OCI-LY7 (cell line): ENCODE data around the gene ENDOV. TPM values are rescaled to one million over a fixed set of nuclear protein-coding genes. Genes with fewer than 3 reads are reported as not detected.

Source experiments
- BruUV-seq: library from RNA; stranded (reverse); fragments of 400-500 nt; replicated peaks from 2 replicates; lab custom pipeline; 2021; lab: Mats Ljungman, UMichigan
- CTCF ChIA-PET: fragments of 300-600 bp; sonication (Branson Sonifier 250); formaldehyde crosslinking; loops from one replicate; lab custom pipeline; 2022; ENCODE audit warnings: antibody characterized with exemption; ENCODE audit not compliant: unreplicated experiment; lab: Charles Lee
- POLR2A ChIA-PET: fragments of 300-600 bp; sonication (Branson Sonifier 250); formaldehyde crosslinking; loops from one replicate; lab custom pipeline; 2022; ENCODE audit warnings: antibody characterized with exemption; lab: Charles Lee
- DNase-seq: peaks from one replicate; pipeline ENCODE4 v3.0.0-alpha.2; 2015; ENCODE audit warnings: low spot score
- H2AFZ ChIP-seq: fragments of 200-600 bp; sonication (generic), shearing (Covaris generic); 2 replicates; pipeline ENCODE4 v1.6.1; 2014; ENCODE audit warnings: mild to moderate bottlenecking, antibody characterized with exemption, low read length, moderate library complexity
- H3K27ac ChIP-seq: fragments of 200-600 bp; sonication (generic); 2 replicates; pipeline ENCODE4 v1.5.1; 2014; ENCODE audit warnings: mixed run types, low read depth, mild to moderate bottlenecking, moderate library complexity, low read length, inconsistent platforms; ENCODE audit not compliant: poor library complexity, severe bottlenecking
- H3K36me3 ChIP-seq: fragments of 200-600 bp; sonication (generic); 2 replicates; pipeline ENCODE4 v1.6.1; 2014; ENCODE audit warnings: mild to moderate bottlenecking, antibody characterized with exemption, low read length, moderate library complexity, mixed read lengths; ENCODE audit not compliant: insufficient read depth
- H3K4me1 ChIP-seq: fragments of 200-600 bp; sonication (generic); 2 replicates; pipeline ENCODE4 v1.5.1; 2014; ENCODE audit warnings: mild to moderate bottlenecking, low read length; ENCODE audit not compliant: insufficient read depth, poor library complexity, severe bottlenecking
- H3K4me2 ChIP-seq: fragments of 200-600 bp; sonication (generic); 2 replicates; pipeline ENCODE4 v1.6.1; 2014; ENCODE audit warnings: mild to moderate bottlenecking, low read length
- H3K4me3 ChIP-seq: fragments of 200-600 bp; sonication (generic); 2 replicates; pipeline ENCODE4 v1.5.1; 2014; ENCODE audit warnings: mild to moderate bottlenecking, low read depth, low read length; ENCODE audit not compliant: poor library complexity, severe bottlenecking
- H3K79me2 ChIP-seq: fragments of 200-600 bp; sonication (generic); 2 replicates; pipeline ENCODE4 v1.6.1; 2016; ENCODE audit warnings: low read depth, mild to moderate bottlenecking, low read length, moderate library complexity, mixed read lengths; ENCODE audit not compliant: insufficient read depth
- H3K9me2 ChIP-seq: fragments of 200-600 bp; sonication (generic); 2 replicates; pipeline ENCODE4 v1.6.1; 2016; ENCODE audit warnings: mild to moderate bottlenecking, low read length, mixed read lengths; ENCODE audit not compliant: insufficient read depth
- H3K9me3 ChIP-seq: fragments of 200-600 bp; sonication (generic); 2 replicates; pipeline ENCODE4 v1.6.1; 2014; ENCODE audit warnings: mild to moderate bottlenecking, mixed run types, low read length, mixed read lengths
- H4K20me1 ChIP-seq: fragments of 200-600 bp; sonication (generic); 2 replicates; pipeline ENCODE4 v1.6.1; 2014; ENCODE audit warnings: mild to moderate bottlenecking, antibody characterized with exemption, low read length, moderate library complexity, mixed read lengths; ENCODE audit not compliant: insufficient read depth
- CTCF ChIP-seq: fragments of 200-600 bp; sonication (generic); conservative IDR thresholded peaks from 2 replicates; pipeline ENCODE4 v1.5.1; 2014; ENCODE audit warnings: mild to moderate bottlenecking, antibody characterized with exemption, low read length, moderate library complexity, mixed read lengths
- EZH2phosphoT487 ChIP-seq: fragments of 200-600 bp; sonication (generic); IDR thresholded peaks from 2 replicates; pipeline ENCODE4 v1.6.1; 2018; ENCODE audit warnings: low read depth, borderline replicate concordance, mild to moderate bottlenecking, mixed run types, antibody characterized with exemption, low read length, moderate library complexity, mixed read lengths
- intact Hi-C: fragments of 100-400 bp; cut with micrococcal nuclease; formaldehyde crosslinking; loops from one replicate; pipeline ENCODE4 v1.10.0; 2022; ENCODE audit not compliant: unreplicated experiment
- total RNA-seq, 2 experiments: library from RNA; depleted of rRNA in 1 of 2; stranded (reverse); fragments of >200 nt in 1 of 2; shearing (Covaris generic) in 1 of 2; gene quantifications; 2 replicates each; pipeline ENCODE4 v1.2.3, GENCODE V29; 2014 to 2022

ENDOV gene
- total RNA-seq, 2 experiments from 2014 or later: 22.4 to 33.1 TPM

- no peak overlapping the region for H3K4me2 ChIP-seq
- TF ChIP-seq CTCF: no peak
- no peak for TF ChIP-seq EZH2phosphoT487
- H2AFZ ChIP-seq: no peak overlapping the region
- ChIA-PET CTCF (no interaction called here), POLR2A (no interaction called here)
- intact Hi-C loops: no loop called here
- H3K36me3 ChIP-seq: no peaks in the 10 kb centered on the region
- H3K4me3 ChIP-seq: no peak overlapping the region
- H4K20me1 ChIP-seq: no peaks in the 10 kb centered on the region
- peaks cover 18% of the 10 kb centered on the region for H3K4me1 ChIP-seq
- H3K79me2 ChIP-seq: no peaks in the 10 kb centered on the region
- no peaks in the 10 kb centered on the region for H3K9me3 ChIP-seq
- BruUV-seq: no TSS peak
- no peak for DNase-seq
- no peaks in the 10 kb centered on the region for H3K9me2 ChIP-seq
- H3K27ac ChIP-seq: no peak overlapping the region
Observed at GRCh38 chr17:80478487-80479245, 63.7 kb downstream of the ENDOV start.

- H2AFZ ChIP-seq: no peak overlapping the region
- no peak overlapping the region for H3K4me3 ChIP-seq
- CTCF ChIA-PET: no interaction called here
- DNase-seq: no peak
- H3K9me3 ChIP-seq: no peaks in the 10 kb centered on the region
- BruUV-seq: no TSS peak
- peaks cover 14% of the 10 kb centered on the region for H3K4me1 ChIP-seq
- H3K36me3 ChIP-seq: no peaks in the 10 kb centered on the region
- no peaks in the 10 kb centered on the region for H3K9me2 ChIP-seq
- intact Hi-C loops: no loop called here
- TF ChIP-seq CTCF: no peak
- no peak for TF ChIP-seq EZH2phosphoT487
- H4K20me1 ChIP-seq: no peaks in the 10 kb centered on the region
- no peak overlapping the region for H3K27ac ChIP-seq
- no peak overlapping the region for H3K4me2 ChIP-seq
- H3K79me2 ChIP-seq: no peaks in the 10 kb centered on the region
- POLR2A ChIA-PET: no interaction called here
Observed at GRCh38 chr17:80479246-80479566, 64.2 kb downstream of the ENDOV start.

GRCh38 chr17:80480248-80480647, 65.3 kb downstream of the ENDOV start:
- BruUV-seq: no TSS peak
- no peak for TF ChIP-seq CTCF
- TF ChIP-seq EZH2phosphoT487: no peak
- no peak overlapping the region for H3K27ac ChIP-seq
- no peaks in the 10 kb centered on the region for H3K9me3 ChIP-seq
- H3K4me3 ChIP-seq: no peak overlapping the region
- no peaks in the 10 kb centered on the region for H4K20me1 ChIP-seq
- no peak overlapping the region for H3K4me2 ChIP-seq
- H3K36me3 ChIP-seq: no peaks in the 10 kb centered on the region
- H3K9me2 ChIP-seq: no peaks in the 10 kb centered on the region
- peaks cover 11% of the 10 kb centered on the region for H3K4me1 ChIP-seq
- intact Hi-C loops: no loop called here
- DNase-seq: no peak
- H3K79me2 ChIP-seq: no peaks in the 10 kb centered on the region
- POLR2A ChIA-PET: no interaction called here
- no peak overlapping the region for H2AFZ ChIP-seq
- CTCF ChIA-PET: interaction anchor here (0.5 kb wide), 1 partner anchor 651 kb away, joined by 3 read pairs; no protein-coding TSS in a partner anchor
